ENCODE results near the gene PKMYT1. TPM values are rescaled to one million over a fixed set of nuclear protein-coding genes. Genes with fewer than 3 reads are reported as not detected.

Gene PKMYT1
- polyA plus RNA-seq, 2 of the 4 experiments (the other 2 are of a cell fraction): 10.5 to 50.5 TPM

GRCh38 chr16:2964475-2965336 lies 15.5 kb downstream of the PKMYT1 start:
- ChIA-PET CTCF (interaction anchor here (0.6 to 8.1 kb wide), 8 partner anchors 8 to 67 kb away, joined by 3 to 97 read pairs (median 3); no protein-coding TSS in a partner anchor), POLR2A (interaction anchor here (0.6 to 1.1 kb wide), 5 partner anchors 15 to 210 kb away, joined by 3 to 6 read pairs (median 5); partner anchors contain the start of gene PKMYT1)
- FAIRE-seq: no peak
- H3K27ac ChIP-seq: peak overlapping the region; percentile 35 to 78; a peak in 5 of 6 replicates
- 0% methylated on average over 13 of the region's 68 CpGs for WGBS (ENCODE audit: missing lambda C conversion rate)
- peak; percentile 84 to 88 for DNase-seq (ENCODE audit: low read depth in 1 of 2, low spot score in 1 of 2)
- H3K4me2 ChIP-seq: peak overlapping the region; percentile 100
- TF ChIP-seq EHMT2 (IDR thresholded peaks at IDR 0.05; ENCODE audit: low read depth) (no peak), USF2 (IDR thresholded peaks at IDR 0.05) (no peak), CHD4 (IDR thresholded peaks at IDR 0.05; ENCODE audit: borderline replicate concordance) (no peak), GATA3 (IDR thresholded peaks at IDR 0.05; ENCODE audit: borderline replicate concordance) (no peak), MAZ (IDR thresholded peaks at IDR 0.05; ENCODE audit: borderline replicate concordance, low read depth, low read length) (no peak)
- H3K4me1 ChIP-seq: peaks cover 15% of the 10 kb centered on the region; the same call in 2 of the 3 replicates
- H3K4me3 ChIP-seq: peak overlapping the region; percentile 51
- peak; percentile 12 to 59 for ATAC-seq
- no peaks in the 10 kb centered on the region for H3K9me3 ChIP-seq

- 2% methylated on average over 22 of the region's 60 CpGs for WGBS (ENCODE audit: missing lambda C conversion rate)
- ChIA-PET CTCF (interaction anchor here (0.6 to 8.1 kb wide), 7 partner anchors 9 to 68 kb away, joined by 3 to 97 read pairs (median 3); no protein-coding TSS in a partner anchor), POLR2A (interaction anchor here (0.9 kb wide), 1 partner anchor 16 kb away, joined by 3 read pairs; the partner anchor contains the start of gene PKMYT1)
- Histone ChIP-seq H3K4me1 (peaks cover 15% of the 10 kb centered on the region; the same call in 2 of the 3 replicates), H3K9me3 (no peaks in the 10 kb centered on the region), H3K27ac (peak within 1 kb of the TSS; percentile 57 to 78), H3K4me2 (peak within 1 kb of the TSS; percentile 100), H3K4me3 (peak within 1 kb of the TSS; percentile 51)
- DNase-seq (ENCODE audit: low read depth in 1 of 2, low spot score in 1 of 2) (peak; percentile 82 to 85), ATAC-seq (peak; percentile 52 to 73), FAIRE-seq (no peak)
- no peak for TF ChIP-seq CBX8 (IDR thresholded peaks at IDR 0.05)
- TF ChIP-seq POLR2AphosphoS2 (conservative IDR thresholded peaks at IDR 0.05; ENCODE audit: low read length): no peak
- TF ChIP-seq NPAS2 (CRISPR knock-in tag; IDR thresholded peaks at IDR 0.05; ENCODE audit: borderline replicate concordance): no peak
- TF ChIP-seq CBX2 (IDR thresholded peaks at IDR 0.05; ENCODE audit: borderline replicate concordance, low read depth): no peak
- no peak for TF ChIP-seq TFCP2L1 (CRISPR knock-in tag; IDR thresholded peaks at IDR 0.05)
- no peak for TF ChIP-seq NFE2L2 (conservative IDR thresholded peaks at IDR 0.05; ENCODE audit: low read length)
- no peak for TF ChIP-seq FOXS1 (CRISPR knock-in tag; IDR thresholded peaks at IDR 0.05)
- no peak; a peak in 1 of 5 replicates for TF ChIP-seq JUN (IDR thresholded peaks at IDR 0.05)
- no peak for TF ChIP-seq HEYL (CRISPR knock-in tag; IDR thresholded peaks at IDR 0.05)
- no peak for TF ChIP-seq EHMT2 (IDR thresholded peaks at IDR 0.05; ENCODE audit: low read depth)
- no peak for TF ChIP-seq CHD2 (IDR thresholded peaks at IDR 0.05; ENCODE audit: low read length, partially characterized antibody)
- peak; percentile 36 for TF ChIP-seq POLR2A (IDR thresholded peaks at IDR 0.05; ENCODE audit: low read length)
- peak; percentile 40; the same call in 1 of the 2 replicates for TF ChIP-seq E2F6 (IDR thresholded peaks at IDR 0.05; ENCODE audit: borderline replicate concordance, low read depth)
- TF ChIP-seq MAX (IDR thresholded peaks at IDR 0.05): peak; percentile 90
- TF ChIP-seq FOSL2 (IDR thresholded peaks at IDR 0.05): no peak
- no peak for TF ChIP-seq FOSL2 (CRISPR knock-in tag; IDR thresholded peaks at IDR 0.05)
- TF ChIP-seq PHF8 (IDR thresholded peaks at IDR 0.05; ENCODE audit: borderline replicate concordance, low read depth): no peak
- TF ChIP-seq RARB (CRISPR knock-in tag; IDR thresholded peaks at IDR 0.05): no peak
- TF ChIP-seq CHD4 (IDR thresholded peaks at IDR 0.05; ENCODE audit: borderline replicate concordance): no peak
- TF ChIP-seq RCOR1 (IDR thresholded peaks at IDR 0.05; ENCODE audit: low read depth, low read length): no peak
- TF ChIP-seq JUNB (IDR thresholded peaks at IDR 0.05): no peak
- TF ChIP-seq BHLHE40 (IDR thresholded peaks at IDR 0.05; ENCODE audit: low read depth, low read length): peak; percentile 17; the same call in 1 of the 2 replicates
- no peak for TF ChIP-seq SMC3 (IDR thresholded peaks at IDR 0.05)
- TF ChIP-seq ESRRA (IDR thresholded peaks at IDR 0.05; ENCODE audit: borderline replicate concordance, low read length): no peak
- TF ChIP-seq NR3C1 (IDR thresholded peaks at IDR 0.05): no peak
- no peak for TF ChIP-seq HOXB13 (CRISPR knock-in tag; IDR thresholded peaks at IDR 0.05; ENCODE audit: low read depth)
- TF ChIP-seq BCL3 (IDR thresholded peaks at IDR 0.05): no peak
- no peak for TF ChIP-seq ZC3H11A (IDR thresholded peaks at IDR 0.05)
- TF ChIP-seq MAZ (IDR thresholded peaks at IDR 0.05; ENCODE audit: borderline replicate concordance, low read depth, low read length): 0 out of 2 replicates have a peak, but pooled peaks have one; percentile 17
- TF ChIP-seq HDAC2 (IDR thresholded peaks at IDR 0.05): no peak
- TF ChIP-seq KDM5A (IDR thresholded peaks at IDR 0.05): no peak
- no peak for TF ChIP-seq FOSB (CRISPR knock-in tag; IDR thresholded peaks at IDR 0.05)
- no peak for TF ChIP-seq CEBPB (IDR thresholded peaks at IDR 0.05)
Observed at GRCh38 chr16:2963723-2964474, 16.3 kb downstream of the PKMYT1 start, which contains the start of gene KREMEN2. TSS of gene KREMEN2 (plus strand) at chr16:2964275. CDS start at chr16:2964521, 246 bp downstream.

Data from A549 (cell line).